GM18519 (cell line): ENCODE results near the gene PARD3.

Source experiments
- ATAC-seq: cut with Tn5 transposase; IDR thresholded peaks from one replicate; pipeline ENCODE4 v1.9.1; 2021; ENCODE audit warnings: mild to moderate bottlenecking, moderate library complexity; ENCODE audit not compliant: unreplicated experiment, low FRiP score

The PARD3 gene

GRCh38 chr10:34343764-34344163 lies 471.3 kb downstream of the PARD3 start:
- no peak for ATAC-seq

- ATAC-seq: no peak
Observed at GRCh38 chr10:34341473-34341872, 473.6 kb downstream of the PARD3 start.

GRCh38 chr10:34340934-34341333 lies 474.2 kb downstream of the PARD3 start:
- ATAC-seq: no peak

GRCh38 chr10:34339816-34340553 lies 475.1 kb downstream of the PARD3 start:
- ATAC-seq: no peak

GRCh38 chr10:34337917-34338316 lies 477.2 kb downstream of the PARD3 start:
- no peak for ATAC-seq

- ATAC-seq: no peak
Observed at GRCh38 chr10:34335960-34336690, 479.0 kb downstream of the PARD3 start.

- no peak for ATAC-seq
Observed at GRCh38 chr10:34334908-34335307, 480.2 kb downstream of the PARD3 start.

GRCh38 chr10:34333513-34333912 lies 481.6 kb downstream of the PARD3 start:
- no peak for ATAC-seq

- no peak for ATAC-seq
Observed at GRCh38 chr10:34327184-34327583, 487.9 kb downstream of the PARD3 start.

- ATAC-seq: no peak
Observed at GRCh38 chr10:34323192-34323591, 491.9 kb downstream of the PARD3 start.

GRCh38 chr10:34320265-34320664 lies 494.8 kb downstream of the PARD3 start:
- ATAC-seq: no peak

- ATAC-seq: no peak
Observed at GRCh38 chr10:34319197-34319846, 495.8 kb downstream of the PARD3 start.

GRCh38 chr10:34316154-34316553 lies 498.9 kb downstream of the PARD3 start:
- no peak for ATAC-seq

GRCh38 chr10:34314457-34314856 lies 500.6 kb downstream of the PARD3 start:
- no peak for ATAC-seq

GRCh38 chr10:34313888-34314287 lies 501.2 kb downstream of the PARD3 start:
- no peak for ATAC-seq

GRCh38 chr10:34313353-34313752 lies 501.7 kb downstream of the PARD3 start:
- ATAC-seq: no peak

GRCh38 chr10:34311679-34312078 lies 503.4 kb downstream of the PARD3 start:
- no peak for ATAC-seq

- ATAC-seq: no peak
Observed at GRCh38 chr10:34310234-34310633, 504.9 kb downstream of the PARD3 start.

- no peak for ATAC-seq
Observed at GRCh38 chr10:34305189-34305588, 509.9 kb downstream of the PARD3 start.

- ATAC-seq: no peak
Observed at GRCh38 chr10:34303022-34303421, 512.1 kb downstream of the PARD3 start.

GRCh38 chr10:34299105-34299611 lies 515.9 kb downstream of the PARD3 start:
- ATAC-seq: no peak
